ENCODE results near the gene PIEZO2.

- no peak for TF ChIP-seq EP300 (IDR thresholded peaks at IDR 0.05)
- TF ChIP-seq POLR2AphosphoS5 (IDR thresholded peaks at IDR 0.05): no peak
- no peak for TF ChIP-seq CTCF (IDR thresholded peaks at IDR 0.05)
Observed at GRCh38 chr18:11077548-11078187, 71.7 kb downstream of the PIEZO2 start.
